ENCODE results near the gene ATRX.

DNA sequence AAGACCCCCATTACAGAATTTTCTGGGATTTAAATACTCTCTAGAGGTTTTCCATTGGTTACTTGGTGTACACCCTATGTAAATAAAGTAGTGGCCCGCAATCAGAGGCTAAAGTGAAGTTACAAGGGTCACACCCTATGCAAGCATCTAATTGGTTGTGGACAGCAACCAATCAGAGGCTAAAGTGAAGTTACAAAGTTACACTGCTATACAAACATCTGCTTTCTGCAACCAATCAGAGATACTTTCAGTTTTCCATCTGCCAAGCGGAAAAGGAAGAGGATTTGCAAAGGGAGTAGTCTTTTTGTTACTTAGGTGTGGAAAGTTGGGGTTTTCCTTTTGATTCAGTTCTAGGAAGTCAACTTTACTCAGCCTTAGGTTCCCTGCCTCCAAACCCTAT lies 2.0 kb upstream of the ATRX start:
- TF ChIP-seq, protein P1, sequence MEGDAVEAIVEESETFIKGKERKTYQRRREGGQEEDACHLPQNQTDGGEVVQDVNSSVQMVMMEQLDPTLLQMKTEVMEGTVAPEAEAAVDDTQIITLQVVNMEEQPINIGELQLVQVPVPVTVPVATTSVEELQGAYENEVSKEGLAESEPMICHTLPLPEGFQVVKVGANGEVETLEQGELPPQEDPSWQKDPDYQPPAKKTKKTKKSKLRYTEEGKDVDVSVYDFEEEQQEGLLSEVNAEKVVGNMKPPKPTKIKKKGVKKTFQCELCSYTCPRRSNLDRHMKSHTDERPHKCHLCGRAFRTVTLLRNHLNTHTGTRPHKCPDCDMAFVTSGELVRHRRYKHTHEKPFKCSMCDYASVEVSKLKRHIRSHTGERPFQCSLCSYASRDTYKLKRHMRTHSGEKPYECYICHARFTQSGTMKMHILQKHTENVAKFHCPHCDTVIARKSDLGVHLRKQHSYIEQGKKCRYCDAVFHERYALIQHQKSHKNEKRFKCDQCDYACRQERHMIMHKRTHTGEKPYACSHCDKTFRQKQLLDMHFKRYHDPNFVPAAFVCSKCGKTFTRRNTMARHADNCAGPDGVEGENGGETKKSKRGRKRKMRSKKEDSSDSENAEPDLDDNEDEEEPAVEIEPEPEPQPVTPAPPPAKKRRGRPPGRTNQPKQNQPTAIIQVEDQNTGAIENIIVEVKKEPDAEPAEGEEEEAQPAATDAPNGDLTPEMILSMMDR (IDR thresholded peaks at IDR 0.05; ENCODE audit: low read length), result no peak
- no peak for TF ChIP-seq EZH2 (IDR thresholded peaks at IDR 0.05; ENCODE audit: borderline replicate concordance, low read length)

Data from OCI-LY1 (cell line).